Activated effector memory CD4-positive, alpha-beta T cell treated with Interleukin-2 at 50 U/mL for 16 hours (primary cell): ENCODE data around the gene PPP1R10.

ENCODE experiments used
- DNase-seq: peaks from one replicate; pipeline ENCODE4 v3.0.0-alpha.2; 2020

Gene PPP1R10

DNA sequence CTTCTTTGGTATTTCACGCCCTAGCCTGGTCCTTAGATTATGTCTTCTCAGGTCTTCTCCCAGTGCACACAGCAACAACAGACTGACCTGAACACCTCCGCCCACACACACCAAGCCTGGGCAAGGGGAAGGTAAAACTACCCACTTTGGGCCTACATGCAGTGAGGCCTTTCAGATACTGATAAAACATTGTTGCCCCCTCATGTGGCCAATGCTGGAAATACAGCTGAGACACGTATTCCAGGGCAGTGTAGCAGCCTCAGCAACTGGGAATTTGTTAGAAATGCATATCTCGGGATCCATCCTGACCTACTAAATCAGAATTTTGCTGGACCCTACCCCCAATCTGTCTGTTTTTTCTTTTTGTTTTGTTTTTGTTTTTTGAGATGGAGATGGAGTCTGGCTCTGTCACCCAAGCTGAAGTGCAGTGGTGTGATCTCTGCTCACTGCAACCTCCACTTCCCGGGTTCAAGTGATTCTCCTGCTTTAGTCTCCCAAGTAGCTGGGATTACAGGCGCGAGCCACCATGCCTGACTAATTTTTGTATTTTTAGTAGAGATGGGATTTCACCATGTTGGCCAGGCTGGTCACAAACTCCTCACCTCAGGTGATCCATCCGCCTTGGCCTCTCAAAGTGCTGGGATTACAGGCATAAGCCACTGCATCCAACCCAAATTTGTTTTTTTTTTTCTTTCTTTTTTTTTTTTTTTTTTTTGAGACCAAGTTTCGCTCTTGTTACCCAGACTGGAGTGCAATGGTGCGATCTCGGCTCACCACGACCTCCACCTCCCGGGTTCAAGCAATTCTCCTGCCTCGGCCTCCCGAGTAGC is 19.5 kb downstream of the PPP1R10 start:
- peak; percentile 58 for DNase-seq

DNA sequence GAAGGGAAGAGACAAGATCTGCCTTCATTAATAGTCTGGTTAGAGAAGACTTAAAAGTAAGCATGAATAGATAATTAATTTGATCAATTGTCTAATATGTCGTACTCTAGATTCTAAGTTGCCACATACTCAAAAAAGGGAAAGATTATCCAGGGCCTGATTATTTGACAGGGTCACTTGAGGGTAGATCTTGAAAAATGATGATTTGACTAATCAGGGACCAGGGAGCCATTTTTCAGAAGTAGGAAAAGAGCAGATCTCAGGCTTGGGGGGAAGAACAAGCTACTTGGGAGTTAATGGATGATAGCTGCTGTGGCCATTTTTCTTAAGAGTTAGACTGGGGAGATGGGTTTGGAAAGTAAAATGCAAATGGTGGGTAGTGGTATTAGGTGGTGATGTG is 24.8 kb downstream of the PPP1R10 start:
- no peak for DNase-seq

DNA sequence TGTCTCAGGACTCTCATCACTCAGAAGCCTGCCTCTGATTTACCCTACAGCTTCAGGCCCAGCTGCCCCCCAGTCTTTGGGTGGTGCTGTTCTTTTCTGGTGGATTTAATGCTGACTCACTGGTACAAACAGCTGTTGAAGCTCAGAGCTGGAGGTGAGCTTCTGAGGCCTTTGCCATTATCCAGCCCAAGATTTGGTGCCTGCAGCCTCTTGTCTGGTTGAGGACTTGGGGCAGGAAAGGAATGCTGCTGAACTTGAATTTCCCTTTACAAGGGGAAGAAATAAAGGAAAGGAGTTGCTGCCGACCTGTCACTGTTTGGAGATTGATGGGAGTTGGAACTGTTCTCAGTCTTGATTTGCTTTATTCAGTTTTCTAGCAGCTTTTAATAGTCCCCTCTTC is 26.0 kb downstream of the PPP1R10 start:
- DNase-seq: no peak

DNA sequence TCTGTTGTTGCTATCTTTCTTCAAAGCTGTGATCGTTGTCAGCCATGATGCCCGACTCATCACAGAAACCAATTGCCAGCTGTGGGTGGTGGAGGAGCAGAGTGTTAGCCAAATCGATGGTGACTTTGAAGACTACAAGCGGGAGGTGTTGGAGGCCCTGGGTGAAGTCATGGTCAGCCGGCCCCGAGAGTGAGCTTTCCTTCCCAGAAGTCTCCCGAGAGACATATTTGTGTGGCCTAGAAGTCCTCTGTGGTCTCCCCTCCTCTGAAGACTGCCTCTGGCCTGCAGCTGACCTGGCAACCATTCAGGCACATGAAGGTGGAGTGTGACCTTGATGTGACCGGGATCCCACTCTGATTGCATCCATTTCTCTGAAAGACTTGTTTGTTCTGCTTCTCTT is 26.5 kb downstream of the PPP1R10 start:
- DNase-seq: no peak

- no peak for DNase-seq
Measured at GRCh38 chr6:30589754-30590358, 27.2 kb downstream of the PPP1R10 start.

- DNase-seq: no peak
Measured at GRCh38 chr6:30583921-30584320, 33.1 kb downstream of the PPP1R10 start.

DNA sequence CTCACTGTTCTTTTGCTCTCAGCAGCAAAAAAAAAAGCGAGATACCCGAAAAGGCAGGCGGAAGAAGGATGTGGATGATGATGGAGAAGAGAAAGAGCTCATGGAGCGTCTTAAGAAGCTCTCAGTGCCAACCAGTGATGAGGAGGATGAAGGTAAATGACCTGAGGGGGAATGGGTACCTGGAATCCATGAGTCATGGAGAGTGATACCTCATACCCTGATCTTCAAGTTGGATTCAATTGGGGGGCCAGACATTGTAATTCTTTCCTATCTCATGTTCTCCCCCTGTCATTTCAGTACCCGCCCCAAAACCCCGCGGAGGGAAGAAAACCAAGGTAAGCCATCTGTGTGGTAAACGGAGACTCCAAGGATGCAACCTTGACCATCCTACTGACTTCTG is 39.0 kb downstream of the PPP1R10 start:
- DNase-seq: no peak

- no peak for DNase-seq
Measured at GRCh38 chr6:30573113-30573512, 43.9 kb downstream of the PPP1R10 start.

- DNase-seq: no peak
Measured at GRCh38 chr6:30572148-30572547, 44.9 kb downstream of the PPP1R10 start.

DNA sequence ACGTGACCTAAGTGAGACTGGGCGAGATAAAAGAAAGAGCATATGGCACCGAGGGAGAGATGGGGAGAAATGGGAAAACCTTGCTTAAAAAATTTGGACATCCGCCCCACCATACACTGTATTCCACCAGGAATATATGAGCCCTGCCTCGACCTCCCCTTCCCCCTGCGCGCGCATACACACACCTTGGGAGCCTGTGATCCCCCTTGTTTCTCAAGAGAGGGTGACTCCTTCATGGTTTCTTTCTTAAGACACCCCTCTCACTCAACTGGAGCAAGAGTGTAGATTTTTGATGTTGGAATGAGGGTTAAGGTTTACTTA is 45.3 kb downstream of the PPP1R10 start:
- DNase-seq: no peak

- DNase-seq: peak; percentile 99
Measured at GRCh38 chr6:30571075-30571761, 45.8 kb downstream of the PPP1R10 start, which contains the start of gene ABCF1. ABCF1 (plus strand) TSS chr6:30571442; CDS start chr6:30571488, 46 bp downstream.

DNA sequence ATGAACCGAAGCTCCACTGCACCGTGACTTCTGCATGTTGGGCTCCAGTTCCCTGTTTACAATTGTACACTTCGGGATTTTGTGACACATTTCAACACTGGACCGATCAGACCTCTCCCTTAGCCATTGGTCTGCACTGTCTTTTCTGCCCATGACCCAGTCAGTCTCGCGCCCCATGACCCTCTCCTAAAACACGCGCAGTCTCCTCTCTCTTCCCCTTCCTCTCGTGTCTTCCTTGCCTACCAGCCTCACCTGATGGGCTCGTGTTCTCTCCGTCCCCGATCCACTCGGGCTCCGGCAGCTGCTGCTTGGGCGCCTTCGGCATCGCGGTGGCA is 46.3 kb downstream of the PPP1R10 start:
- no peak for DNase-seq

GRCh38 chr6:30570263-30570662 is 46.8 kb downstream of the PPP1R10 start:
- no peak for DNase-seq

- no peak for DNase-seq
Measured at GRCh38 chr6:30568245-30568644, 48.8 kb downstream of the PPP1R10 start.

- no peak for DNase-seq
Measured at GRCh38 chr6:30565772-30566171, 51.3 kb downstream of the PPP1R10 start.

DNA sequence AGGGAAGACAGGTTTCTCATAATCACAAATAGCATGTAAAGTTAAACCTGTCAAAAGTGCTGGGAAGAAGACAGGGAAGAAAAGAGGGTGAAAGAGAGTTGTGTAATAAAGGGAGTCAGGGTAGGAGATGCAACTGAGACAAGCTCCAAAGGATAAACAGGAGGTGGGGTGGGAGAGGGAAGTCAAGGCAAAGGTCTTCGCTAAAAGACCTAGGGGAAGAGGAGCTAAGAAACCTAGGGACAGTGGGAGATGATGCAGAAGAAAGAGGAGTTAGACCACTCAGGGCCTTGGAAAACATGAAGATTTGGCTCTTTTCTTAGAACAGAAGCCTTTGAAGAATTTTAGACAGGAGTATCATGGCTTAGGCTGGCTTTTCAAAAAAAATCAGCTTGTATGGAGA is 52.9 kb downstream of the PPP1R10 start:
- DNase-seq: no peak

GRCh38 chr6:30562470-30563425 is 54.3 kb downstream of the PPP1R10 start:
- no peak for DNase-seq

GRCh38 chr6:30560930-30561329 is 56.1 kb downstream of the PPP1R10 start:
- DNase-seq: no peak

DNA sequence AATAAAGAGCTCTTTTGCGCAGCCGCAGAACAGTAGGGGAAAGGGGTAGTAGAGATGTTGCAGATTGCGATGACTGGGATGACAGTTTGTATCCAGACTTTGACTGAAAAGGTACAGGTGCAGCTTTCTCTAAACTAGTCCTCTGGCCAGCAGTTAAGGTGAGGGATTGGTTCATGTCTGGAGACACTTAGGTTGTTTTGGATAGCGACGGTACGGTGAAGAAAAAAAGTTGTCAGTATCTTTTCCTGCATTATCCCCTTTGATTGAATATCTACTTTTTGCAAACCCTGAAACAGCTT is 59.4 kb downstream of the PPP1R10 start:
- no peak for DNase-seq

DNA sequence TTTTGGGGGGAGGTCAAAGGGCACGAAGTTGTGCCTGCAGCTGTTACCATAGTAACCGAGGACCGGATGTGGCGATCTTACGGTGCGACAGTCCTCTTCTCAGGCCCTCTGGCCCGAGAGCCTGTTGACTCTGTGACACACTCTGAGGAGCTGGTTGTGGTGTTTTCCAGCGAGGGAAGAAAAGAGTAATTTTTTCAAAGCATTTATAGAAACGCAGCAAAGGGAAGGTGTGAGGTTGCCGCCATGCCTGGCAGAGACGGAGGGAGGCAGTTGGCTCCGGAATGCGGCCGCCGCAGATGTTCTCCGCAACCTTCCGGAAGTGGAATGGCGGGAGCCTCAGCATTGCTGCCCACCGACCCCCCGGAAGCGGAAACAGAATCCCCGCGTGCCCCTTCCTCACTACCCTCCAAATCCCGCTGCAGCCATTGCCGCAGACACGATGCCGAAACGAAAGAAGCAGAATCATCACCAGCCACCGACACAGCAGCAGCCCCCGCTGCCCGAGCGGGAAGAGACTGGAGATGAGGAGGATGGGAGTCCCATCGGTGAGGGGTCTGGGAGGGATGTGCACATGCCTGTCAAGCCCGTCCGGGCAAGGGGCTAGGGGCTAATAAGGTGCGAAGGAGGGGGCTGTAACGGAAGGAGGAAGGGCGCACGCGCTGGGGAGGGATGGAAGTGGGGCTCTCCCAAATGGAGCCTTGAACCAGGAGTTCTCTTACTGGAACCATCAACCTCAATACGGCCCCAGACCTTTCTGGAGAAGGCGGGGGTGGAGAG is 59.9 kb downstream of the PPP1R10 start, which contains the start of gene PRR3:
Gene PRR3 (plus strand): TSS at position 390 of the 777 bp plus-strand sequence. CDS start 50 bp downstream, at position 440.
- DNase-seq: peak; percentile 62

DNA sequence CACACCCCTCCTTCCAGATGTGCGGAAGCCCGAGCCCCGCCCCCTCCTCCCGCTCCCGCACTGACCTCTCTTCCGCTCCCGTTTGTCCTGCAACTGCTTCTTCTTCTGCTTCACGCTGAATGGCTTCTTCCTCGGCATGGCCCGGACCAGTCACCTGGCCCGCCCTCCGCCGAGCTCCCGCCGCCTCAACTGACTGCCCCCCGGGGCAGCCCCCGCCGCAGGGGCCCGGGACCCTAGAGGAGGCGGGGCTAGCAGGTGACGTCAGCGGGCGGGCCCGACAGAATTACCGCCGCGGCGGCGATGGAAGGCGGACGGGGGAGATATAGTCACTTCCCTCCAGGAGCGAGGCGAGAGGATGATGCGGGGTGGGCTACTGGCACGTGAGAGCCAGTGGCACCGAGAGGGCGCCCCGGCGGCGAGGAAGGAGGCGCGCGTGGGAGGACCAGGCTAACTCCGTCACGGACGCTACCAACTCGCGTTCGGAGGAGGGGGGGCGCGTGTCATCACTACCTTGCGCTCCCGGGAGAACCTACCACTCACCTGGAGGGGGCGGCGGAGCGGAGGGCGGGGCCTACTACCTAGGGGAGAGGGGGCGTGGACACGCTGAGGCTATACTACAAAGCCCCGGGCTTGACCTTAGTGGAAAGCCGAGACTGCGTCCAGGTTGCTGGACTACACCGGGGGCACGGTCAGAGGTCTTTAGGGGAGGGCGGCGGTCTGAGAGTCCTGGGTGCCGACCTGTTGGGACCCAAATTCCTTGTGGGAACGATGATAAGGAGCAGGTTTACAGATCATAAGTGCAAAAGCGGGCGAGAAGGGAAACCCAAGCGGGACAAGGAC is 60.8 kb downstream of the PPP1R10 start, which contains the start of gene GNL1:
Gene GNL1 (minus strand): TSS at position 424 of the 840 bp plus-strand sequence. CDS start 286 bp downstream, at position 138.
- DNase-seq: peak; percentile 96
